Activated CD8-positive, alpha-beta T cell treated with anti-CD3 and anti-CD28 coated beads for 36 hours (primary cell): ENCODE results near the gene PSG11. TPM values are rescaled to one million over a fixed set of nuclear protein-coding genes. Genes with fewer than 3 reads are reported as not detected.
"Not testable (repeated sequence)": the region's sequence is repeated elsewhere in the genome, so short reads cannot be mapped to it uniquely, and the experiment has no call there.

Source experiments
- ATAC-seq: fragments of 200-7000 bp; cut with Tn5 transposase; one replicate; pipeline ENCODE4 v1.10.0; 2021; ENCODE audit warnings: mild to moderate bottlenecking, moderate library complexity
- CTCF ChIA-PET: fragments of 350-600 bp; sonication (Branson Sonifier 250); formaldehyde crosslinking; loops from one replicate; lab custom pipeline; 2021; ENCODE audit warnings: antibody characterized with exemption; lab: Charles Lee
- POLR2A ChIA-PET: fragments of 350-600 bp; sonication (Branson Sonifier 250); formaldehyde crosslinking; loops from one replicate; lab custom pipeline; 2021; ENCODE audit warnings: antibody characterized with exemption; lab: Charles Lee
- DNase-seq: peaks from one replicate; pipeline ENCODE4 v3.0.0-alpha.2; 2020
- H3K27ac Mint-ChIP-seq: one replicate; pipeline ENCODE4 v1.8.0; 2021; ENCODE audit warnings: mild to moderate bottlenecking, mixed read lengths
- H3K27me3 Mint-ChIP-seq: one replicate; pipeline ENCODE4 v1.8.0; 2021; ENCODE audit warnings: mixed read lengths
- H3K36me3 Mint-ChIP-seq: one replicate; pipeline ENCODE4 v1.8.0; 2021; ENCODE audit warnings: low read depth, mixed read lengths
- H3K4me1 Mint-ChIP-seq: one replicate; pipeline ENCODE4 v1.8.0; 2021; ENCODE audit warnings: low read depth, mixed read lengths
- H3K4me3 Mint-ChIP-seq: one replicate; pipeline ENCODE4 v1.8.0; 2021; ENCODE audit warnings: mild to moderate bottlenecking, moderate library complexity, mixed read lengths
- H3K9me3 Mint-ChIP-seq: one replicate; pipeline ENCODE4 v1.8.0; 2021; ENCODE audit warnings: mixed read lengths
- CTCF ChIP-seq: fragments of 200-600 bp; IDR thresholded peaks from one replicate; pipeline ENCODE4 v1.8.0; 2022; ENCODE audit warnings: antibody characterized with exemption, mild to moderate bottlenecking
- intact Hi-C: fragments of 100-400 bp; cut with micrococcal nuclease; formaldehyde crosslinking; loops from one replicate; pipeline ENCODE4 v1.10.0; 2022
- total RNA-seq, 2 experiments: library from RNA; stranded (reverse); gene quantifications; one replicate each; pipeline ENCODE4 v1.2.3, GENCODE V29; 2021

The PSG11 gene
- total RNA-seq, 2 experiments from 2014 or later, result not detected

GRCh38 chr19:42992029-42992604 is 34.2 kb downstream of the PSG11 start:
- H3K4me3 Mint-ChIP-seq, H3K4me1 Mint-ChIP-seq, intact Hi-C loops, H3K36me3 Mint-ChIP-seq, H3K9me3 Mint-ChIP-seq, POLR2A ChIA-PET, DNase-seq, H3K27ac Mint-ChIP-seq, ATAC-seq, CTCF ChIA-PET: not testable (repeated sequence)
- H3K27me3 Mint-ChIP-seq, result peaks cover 11% of the 10 kb centered on the region

DNA sequence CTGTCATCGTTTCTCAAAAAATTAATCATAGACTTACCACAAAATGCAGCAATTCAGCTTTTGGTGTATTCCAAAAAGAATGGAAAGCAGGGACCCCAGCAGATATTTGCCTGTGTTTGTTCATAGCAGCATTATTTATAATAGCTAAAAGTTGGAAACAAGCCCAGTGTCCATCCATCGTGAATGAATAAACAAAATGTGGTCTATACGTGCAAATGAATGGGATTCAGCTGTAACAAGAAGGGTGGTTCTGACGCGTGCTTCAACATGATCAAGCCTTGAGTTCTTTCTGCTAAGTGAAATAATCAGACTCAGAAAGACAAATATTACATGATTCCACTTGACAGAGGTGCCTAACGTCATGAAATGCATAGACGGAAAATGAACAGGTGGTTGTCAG is 36.4 kb downstream of the PSG11 start:
- Mint-ChIP-seq H3K27ac (no peak overlapping the region), H3K9me3 (no peaks in the 10 kb centered on the region), H3K4me1 (no peaks in the 10 kb centered on the region), H3K36me3 (no peaks in the 10 kb centered on the region), H3K27me3 (peaks cover 27% of the 10 kb centered on the region), H3K4me3 (no peak overlapping the region)
- ATAC-seq, result no peak
- no peak for TF ChIP-seq CTCF
- CTCF ChIA-PET, result no interaction called here
- POLR2A ChIA-PET, result no interaction called here
- intact Hi-C loops, result no loop called here
- DNase-seq, result no peak

GRCh38 chr19:42989186-42989585 is 37.1 kb downstream of the PSG11 start:
- H3K27ac Mint-ChIP-seq, H3K9me3 Mint-ChIP-seq, POLR2A ChIA-PET, H3K4me3 Mint-ChIP-seq, H3K36me3 Mint-ChIP-seq, CTCF ChIA-PET, DNase-seq, ATAC-seq, H3K4me1 Mint-ChIP-seq, intact Hi-C loops: not testable (repeated sequence)
- H3K27me3 Mint-ChIP-seq, result peaks cover 27% of the 10 kb centered on the region

DNA sequence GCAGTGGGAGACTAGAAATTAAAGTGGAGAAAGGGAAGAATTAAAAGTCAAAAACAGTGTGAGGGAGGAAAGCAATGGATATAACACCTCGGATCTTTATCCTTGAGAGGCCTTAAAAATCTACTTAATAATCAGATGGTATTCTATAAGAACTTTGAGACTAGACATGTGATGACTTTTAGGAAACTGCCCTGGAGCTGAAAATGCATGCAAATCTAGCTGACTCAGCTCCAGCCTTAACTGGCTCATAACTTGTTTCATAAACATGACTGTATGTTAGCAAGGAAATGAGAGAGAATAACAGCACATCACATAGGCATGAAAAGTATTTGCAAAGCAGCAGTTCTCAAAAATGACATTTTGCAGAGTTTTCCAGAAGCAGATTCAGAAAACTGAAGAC is 38.1 kb downstream of the PSG11 start:
- CTCF ChIA-PET, intact Hi-C loops: not testable (repeated sequence)

DNA sequence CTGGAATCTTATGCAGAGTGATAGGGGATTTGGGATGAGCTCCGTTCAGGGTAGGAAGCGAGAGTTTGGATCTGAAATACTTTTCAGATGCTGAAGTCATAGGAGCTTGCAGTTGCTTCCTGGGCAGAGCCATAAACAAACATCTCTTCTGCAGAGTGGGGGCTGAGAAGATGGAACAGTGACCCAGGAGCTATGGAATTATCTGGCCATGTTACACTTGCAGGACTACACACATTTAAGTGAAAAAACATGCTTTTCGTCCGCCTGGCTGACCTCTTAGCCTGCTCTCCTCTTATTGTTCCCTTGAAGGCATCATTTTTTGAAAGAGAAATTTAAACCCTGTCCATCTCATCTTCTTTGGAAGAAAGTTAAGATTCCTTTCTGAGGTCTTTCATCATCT is 40.7 kb downstream of the PSG11 start:
- H3K27me3 Mint-ChIP-seq, result peaks cover 28% of the 10 kb centered on the region
- no peak for ATAC-seq
- no peak for DNase-seq
- no peak for TF ChIP-seq CTCF
- H3K36me3 Mint-ChIP-seq, result no peaks in the 10 kb centered on the region
- no peak overlapping the region for H3K4me3 Mint-ChIP-seq
- intact Hi-C loops, result no loop called here
- no peaks in the 10 kb centered on the region for H3K4me1 Mint-ChIP-seq
- POLR2A ChIA-PET, result no interaction called here
- CTCF ChIA-PET, result no interaction called here
- peaks cover under 1% of the 10 kb centered on the region for H3K9me3 Mint-ChIP-seq
- no peak overlapping the region for H3K27ac Mint-ChIP-seq

More for the DNA sequence above, 38.1 kb downstream of the PSG11 start:
- H3K27ac Mint-ChIP-seq, POLR2A ChIA-PET, H3K4me3 Mint-ChIP-seq, H3K36me3 Mint-ChIP-seq, DNase-seq, ATAC-seq, H3K4me1 Mint-ChIP-seq, H3K9me3 Mint-ChIP-seq: not testable (repeated sequence)
- peaks cover 27% of the 10 kb centered on the region for H3K27me3 Mint-ChIP-seq

DNA sequence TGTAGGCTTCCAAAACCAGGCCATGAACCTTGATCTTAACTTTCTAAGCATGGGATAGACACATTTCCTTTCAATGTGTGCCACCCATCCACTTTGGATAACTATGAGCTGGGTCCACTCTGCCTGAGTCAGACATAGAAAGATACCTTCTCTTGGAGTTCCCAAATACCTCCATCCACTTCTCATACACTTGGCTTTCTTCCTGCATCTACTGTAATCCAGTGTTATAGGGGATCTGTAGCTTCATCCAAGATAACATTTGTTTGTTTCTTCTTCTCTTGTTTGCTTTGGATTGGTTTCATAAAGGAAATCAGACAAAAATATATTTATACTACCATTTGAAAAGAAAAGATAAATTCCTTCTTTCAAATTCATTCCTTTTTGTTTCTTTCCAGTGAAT is 44.2 kb downstream of the PSG11 start:
- ATAC-seq, CTCF ChIA-PET, H3K27ac Mint-ChIP-seq, H3K36me3 Mint-ChIP-seq, H3K9me3 Mint-ChIP-seq, intact Hi-C loops, H3K4me3 Mint-ChIP-seq, H3K4me1 Mint-ChIP-seq, DNase-seq, POLR2A ChIA-PET: not testable (repeated sequence)
- peaks cover 17% of the 10 kb centered on the region for H3K27me3 Mint-ChIP-seq

- ATAC-seq, H3K27ac Mint-ChIP-seq, H3K9me3 Mint-ChIP-seq, H3K36me3 Mint-ChIP-seq, H3K4me1 Mint-ChIP-seq, H3K4me3 Mint-ChIP-seq, DNase-seq, POLR2A ChIA-PET, H3K27me3 Mint-ChIP-seq, CTCF ChIA-PET, intact Hi-C loops: not testable (repeated sequence)
Measured at GRCh38 chr19:42971451-42971850, 54.8 kb downstream of the PSG11 start.
